ENCODE data around the gene CD2.

GRCh38 chr1:116775116-116775752 is 21.0 kb downstream of the CD2 start:
- TF ChIP-seq POLR2AphosphoS5 (IDR thresholded peaks at IDR 0.05; ENCODE audit: insufficient read depth in 1 of 2, low read depth in 1 of 2) (no peak), CTCF (IDR thresholded peaks at IDR 0.05) (no peak)
